Thyroid gland (tissue), 4 donors: ENCODE data around the gene ACP5.

Experiments
- POLR2A ChIP-seq, 2 donors: fragments of 450-650 bp; IDR thresholded peaks; one replicate each; pipeline ENCODE4 v1.6.1; 2017; ENCODE audit warnings: antibody characterized with exemption in 2 of 2, mild to moderate bottlenecking in 2 of 2, moderate library complexity in 1 of 2
- TF ChIP-seq, protein P1 (sequence below), 6 experiments: fragments of 200-600 bp in 3 of 6; fragments of 450-650 bp in 3 of 6; sonication (generic) in 3 of 6; IDR thresholded peaks; one replicate each; pipeline ENCODE4 v1.5.1; 2016 to 2019; ENCODE audit warnings: antibody characterized with exemption in 6 of 6, mild to moderate bottlenecking in 2 of 6, inconsistent platforms in 1 of 6, moderate library complexity in 1 of 6

DNA sequence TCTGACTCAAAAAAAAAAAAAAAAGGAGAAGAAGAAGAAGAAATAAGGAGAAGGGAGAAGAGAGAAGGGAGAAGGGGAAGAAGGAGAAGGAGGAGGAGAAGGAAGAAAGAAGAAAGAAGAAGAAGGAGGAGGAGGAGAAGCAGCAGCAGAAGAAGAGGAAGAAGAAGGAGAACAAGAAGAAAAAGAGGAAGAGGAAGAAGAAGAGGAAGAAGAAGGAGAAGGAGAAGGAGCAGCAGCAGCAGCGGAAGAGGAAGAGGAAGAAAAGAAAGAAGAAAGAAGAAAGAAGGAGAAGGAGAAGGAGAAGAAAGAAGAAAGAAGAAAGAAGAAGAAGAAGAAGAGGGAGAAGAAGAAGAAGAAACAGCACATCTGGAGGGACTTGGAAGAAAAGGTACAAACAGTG, 42.9 kb downstream of the ACP5 start:
- TF ChIP-seq, protein P1, sequence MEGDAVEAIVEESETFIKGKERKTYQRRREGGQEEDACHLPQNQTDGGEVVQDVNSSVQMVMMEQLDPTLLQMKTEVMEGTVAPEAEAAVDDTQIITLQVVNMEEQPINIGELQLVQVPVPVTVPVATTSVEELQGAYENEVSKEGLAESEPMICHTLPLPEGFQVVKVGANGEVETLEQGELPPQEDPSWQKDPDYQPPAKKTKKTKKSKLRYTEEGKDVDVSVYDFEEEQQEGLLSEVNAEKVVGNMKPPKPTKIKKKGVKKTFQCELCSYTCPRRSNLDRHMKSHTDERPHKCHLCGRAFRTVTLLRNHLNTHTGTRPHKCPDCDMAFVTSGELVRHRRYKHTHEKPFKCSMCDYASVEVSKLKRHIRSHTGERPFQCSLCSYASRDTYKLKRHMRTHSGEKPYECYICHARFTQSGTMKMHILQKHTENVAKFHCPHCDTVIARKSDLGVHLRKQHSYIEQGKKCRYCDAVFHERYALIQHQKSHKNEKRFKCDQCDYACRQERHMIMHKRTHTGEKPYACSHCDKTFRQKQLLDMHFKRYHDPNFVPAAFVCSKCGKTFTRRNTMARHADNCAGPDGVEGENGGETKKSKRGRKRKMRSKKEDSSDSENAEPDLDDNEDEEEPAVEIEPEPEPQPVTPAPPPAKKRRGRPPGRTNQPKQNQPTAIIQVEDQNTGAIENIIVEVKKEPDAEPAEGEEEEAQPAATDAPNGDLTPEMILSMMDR (IDR thresholded peaks at IDR 0.05), result no peak
- TF ChIP-seq POLR2A (IDR thresholded peaks at IDR 0.05), result no peak
